KMS-11 (cell line): ENCODE results near the gene LZTS2.
A peak's percentile ranks its signal among the peaks of the same experiment; 100 is the strongest.

ENCODE experiments used
- H2AFZ ChIP-seq: fragments of 200-600 bp; sonication (generic); 2 replicates; pipeline ENCODE4 v1.6.1; 2016; ENCODE audit warnings: antibody characterized with exemption, mixed run types, low read depth
- H3K27ac ChIP-seq: fragments of 200-600 bp; sonication (generic); 2 replicates; pipeline ENCODE4 v1.6.1; 2016; ENCODE audit warnings: mild to moderate bottlenecking, mixed run types
- H3K27me3 ChIP-seq: fragments of 200-600 bp; sonication (generic); 2 replicates; pipeline ENCODE4 v1.6.1; 2017; ENCODE audit warnings: mild to moderate bottlenecking, low read depth, mixed run types, moderate library complexity; ENCODE audit not compliant: insufficient read depth
- H3K36me3 ChIP-seq: fragments of 200-600 bp; sonication (generic); 2 replicates; pipeline ENCODE4 v1.6.1; 2017; ENCODE audit warnings: mild to moderate bottlenecking, mixed run types; ENCODE audit not compliant: insufficient read depth
- H3K4me1 ChIP-seq: fragments of 200-600 bp; sonication (generic); 2 replicates; pipeline ENCODE4 v1.6.1; 2016; ENCODE audit warnings: mild to moderate bottlenecking, low read depth, mixed run types; ENCODE audit not compliant: poor library complexity, severe bottlenecking
- H3K4me2 ChIP-seq: fragments of 200-600 bp; sonication (generic); 2 replicates; pipeline ENCODE4 v1.7.0; 2016; ENCODE audit warnings: mild to moderate bottlenecking, mixed run types
- H3K4me3 ChIP-seq: fragments of 200-600 bp; sonication (generic); IDR thresholded peaks from 2 replicates; pipeline ENCODE4 v1.6.1; 2017; ENCODE audit warnings: low read depth, low read length, mixed read lengths; ENCODE audit not compliant: insufficient read depth
- H3K79me2 ChIP-seq: fragments of 200-600 bp; sonication (generic); 2 replicates; pipeline ENCODE4 v1.6.1; 2016; ENCODE audit warnings: low read depth, mixed run types; ENCODE audit not compliant: insufficient read depth
- H3K9ac ChIP-seq: fragments of 200-600 bp; sonication (generic); 2 replicates; pipeline ENCODE4 v1.6.1; 2016; ENCODE audit warnings: mild to moderate bottlenecking, mixed run types
- H4K20me1 ChIP-seq: fragments of 200-600 bp; sonication (generic); 2 replicates; pipeline ENCODE4 v1.6.1; 2016; ENCODE audit warnings: mild to moderate bottlenecking, mixed run types; ENCODE audit not compliant: insufficient read depth
- CTCF ChIP-seq: fragments of 200-600 bp; sonication (generic); conservative IDR thresholded peaks from 2 replicates; pipeline ENCODE4 v1.6.1; 2017; ENCODE audit warnings: low read depth, mild to moderate bottlenecking, antibody characterized with exemption, low read length, moderate library complexity, mixed read lengths

LZTS2 gene

GRCh38 chr10:101040851-101041250 lies 41.2 kb downstream of the LZTS2 start:
- no peak overlapping the region for H3K9ac ChIP-seq
- no peaks in the 10 kb centered on the region; the same call in 1 of the 2 replicates for H3K27me3 ChIP-seq
- H3K27ac ChIP-seq: no peak overlapping the region
- no peak overlapping the region for H3K4me3 ChIP-seq
- TF ChIP-seq CTCF: no peak
- peaks cover 23% of the 10 kb centered on the region for H3K4me1 ChIP-seq
- H3K36me3 ChIP-seq: no peaks in the 10 kb centered on the region
- no peaks in the 10 kb centered on the region for H3K79me2 ChIP-seq
- no peaks in the 10 kb centered on the region for H4K20me1 ChIP-seq
- no peak overlapping the region for H3K4me2 ChIP-seq
- no peak overlapping the region for H2AFZ ChIP-seq

GRCh38 chr10:101041252-101041761 lies 41.7 kb downstream of the LZTS2 start:
- no peak overlapping the region; the same call in 1 of the 2 replicates for H3K4me2 ChIP-seq
- H2AFZ ChIP-seq: no peak overlapping the region
- H3K27me3 ChIP-seq: no peaks in the 10 kb centered on the region
- H3K36me3 ChIP-seq: no peaks in the 10 kb centered on the region
- no peak overlapping the region for H3K9ac ChIP-seq
- no peak overlapping the region for H3K27ac ChIP-seq
- TF ChIP-seq CTCF: peak; percentile 77
- H3K4me1 ChIP-seq: peaks cover 23% of the 10 kb centered on the region
- H3K4me3 ChIP-seq: no peak overlapping the region
- no peaks in the 10 kb centered on the region for H4K20me1 ChIP-seq
- no peaks in the 10 kb centered on the region for H3K79me2 ChIP-seq

GRCh38 chr10:101042118-101042517 lies 42.5 kb downstream of the LZTS2 start:
- H3K4me1 ChIP-seq: peaks cover 23% of the 10 kb centered on the region
- H4K20me1 ChIP-seq: no peaks in the 10 kb centered on the region
- no peaks in the 10 kb centered on the region for H3K36me3 ChIP-seq
- no peaks in the 10 kb centered on the region for H3K27me3 ChIP-seq
- H3K9ac ChIP-seq: no peak overlapping the region
- H3K79me2 ChIP-seq: no peaks in the 10 kb centered on the region
- H3K4me2 ChIP-seq: peak overlapping the region; percentile 85; the same call in 1 of the 2 replicates
- H3K4me3 ChIP-seq: no peak overlapping the region
- H2AFZ ChIP-seq: peak overlapping the region; percentile 88; the same call in 1 of the 2 replicates
- no peak overlapping the region for H3K27ac ChIP-seq
- no peak for TF ChIP-seq CTCF

GRCh38 chr10:101042667-101043362 lies 43.2 kb downstream of the LZTS2 start:
- Histone ChIP-seq H3K36me3 (no peaks in the 10 kb centered on the region), H3K9ac (peak overlapping the region; percentile 63; the same call in 1 of the 2 replicates), H3K27ac (peak overlapping the region; percentile 23; the same call in 1 of the 2 replicates), H3K27me3 (no peaks in the 10 kb centered on the region), H2AFZ (peak overlapping the region; percentile 88; the same call in 1 of the 2 replicates), H4K20me1 (no peaks in the 10 kb centered on the region), H3K79me2 (no peaks in the 10 kb centered on the region), H3K4me3 (no peak overlapping the region), H3K4me1 (peaks cover 23% of the 10 kb centered on the region), H3K4me2 (peak overlapping the region; percentile 85)
- no peak for TF ChIP-seq CTCF
